ENCODE measurements around the gene TAGLN.

DNA sequence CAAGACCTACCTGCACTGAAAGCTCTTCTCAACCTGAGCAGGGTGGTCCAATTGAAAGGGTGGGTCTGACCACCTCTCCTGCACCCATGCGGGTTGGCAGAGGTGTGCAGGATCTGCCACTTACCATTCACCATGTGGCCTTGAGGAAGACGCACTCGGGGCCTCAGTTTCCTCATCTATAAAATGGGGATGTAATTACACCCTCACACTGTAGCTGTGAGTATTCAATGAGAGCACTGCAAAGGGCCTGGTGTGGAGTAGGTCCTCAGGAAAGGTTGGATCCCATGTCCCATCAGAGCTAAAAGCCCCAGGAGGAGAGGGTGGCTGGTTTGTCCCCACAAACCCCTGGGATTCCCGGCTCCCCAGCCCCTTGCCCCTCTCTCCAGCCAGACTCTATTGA is 557 bp upstream of the TAGLN start:
- TF ChIP-seq, protein P1, sequence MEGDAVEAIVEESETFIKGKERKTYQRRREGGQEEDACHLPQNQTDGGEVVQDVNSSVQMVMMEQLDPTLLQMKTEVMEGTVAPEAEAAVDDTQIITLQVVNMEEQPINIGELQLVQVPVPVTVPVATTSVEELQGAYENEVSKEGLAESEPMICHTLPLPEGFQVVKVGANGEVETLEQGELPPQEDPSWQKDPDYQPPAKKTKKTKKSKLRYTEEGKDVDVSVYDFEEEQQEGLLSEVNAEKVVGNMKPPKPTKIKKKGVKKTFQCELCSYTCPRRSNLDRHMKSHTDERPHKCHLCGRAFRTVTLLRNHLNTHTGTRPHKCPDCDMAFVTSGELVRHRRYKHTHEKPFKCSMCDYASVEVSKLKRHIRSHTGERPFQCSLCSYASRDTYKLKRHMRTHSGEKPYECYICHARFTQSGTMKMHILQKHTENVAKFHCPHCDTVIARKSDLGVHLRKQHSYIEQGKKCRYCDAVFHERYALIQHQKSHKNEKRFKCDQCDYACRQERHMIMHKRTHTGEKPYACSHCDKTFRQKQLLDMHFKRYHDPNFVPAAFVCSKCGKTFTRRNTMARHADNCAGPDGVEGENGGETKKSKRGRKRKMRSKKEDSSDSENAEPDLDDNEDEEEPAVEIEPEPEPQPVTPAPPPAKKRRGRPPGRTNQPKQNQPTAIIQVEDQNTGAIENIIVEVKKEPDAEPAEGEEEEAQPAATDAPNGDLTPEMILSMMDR (IDR thresholded peaks at IDR 0.05; ENCODE audit: low read depth, low read length), result no peak
- no peak for TF ChIP-seq EZH2phosphoT487 (IDR thresholded peaks at IDR 0.05; ENCODE audit: low read depth)

All from OCI-LY3 (cell line).